Measurements from ENCODE around the gene TM4SF1.

TM4SF1 gene

GRCh38 chr3:149406244-149406752 is 28.8 kb upstream of the TM4SF1 start:
- no peaks in the 10 kb centered on the region for H3K27me3 ChIP-seq (ENCODE audit: control insufficient read depth, insufficient read depth, low read length)
- no peaks in the 10 kb centered on the region for H3K36me3 ChIP-seq (ENCODE audit: control insufficient read depth, insufficient read depth, low read length)
- H3K9me3 ChIP-seq (ENCODE audit: control insufficient read depth, low read length): no peaks in the 10 kb centered on the region
- H3K4me3 ChIP-seq (ENCODE audit: low read length): no peak overlapping the region
- H3K4me1 ChIP-seq (ENCODE audit: control insufficient read depth, insufficient read depth, low read length): peaks cover 46% of the 10 kb centered on the region
- no peak overlapping the region for H3K9ac ChIP-seq (ENCODE audit: low read length)

- Histone ChIP-seq H3K27me3 (ENCODE audit: control insufficient read depth, insufficient read depth, low read length) (no peaks in the 10 kb centered on the region), H3K4me1 (ENCODE audit: control insufficient read depth, insufficient read depth, low read length) (peaks cover 49% of the 10 kb centered on the region), H3K9me3 (ENCODE audit: control insufficient read depth, low read length) (no peaks in the 10 kb centered on the region), H3K4me3 (ENCODE audit: low read length) (no peak overlapping the region), H3K9ac (ENCODE audit: low read length) (no peak overlapping the region), H3K36me3 (ENCODE audit: control insufficient read depth, insufficient read depth, low read length) (no peaks in the 10 kb centered on the region)
Observed at GRCh38 chr3:149403443-149403842, 26.0 kb upstream of the TM4SF1 start.

DNA sequence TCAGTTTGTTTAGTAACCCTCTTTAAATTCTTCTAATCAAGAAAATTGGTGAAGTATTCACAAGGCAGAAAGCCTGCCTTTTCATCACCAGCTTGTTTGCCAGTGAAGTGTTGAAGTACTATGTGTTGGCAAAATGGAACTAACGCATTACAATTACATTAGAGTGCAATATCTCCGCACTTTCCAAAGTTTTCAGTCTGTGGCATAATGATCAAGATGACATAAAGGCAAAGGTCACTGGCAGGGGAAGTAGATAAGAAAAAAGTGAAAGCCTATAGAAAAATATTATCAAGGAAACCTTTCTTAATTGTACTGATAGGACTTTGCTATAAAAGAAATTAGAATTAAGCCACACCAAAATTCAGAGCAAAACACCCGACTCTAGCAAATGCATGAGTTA is 25.0 kb upstream of the TM4SF1 start:
- no peaks in the 10 kb centered on the region for H3K9me3 ChIP-seq (ENCODE audit: control insufficient read depth, low read length)
- no peaks in the 10 kb centered on the region for H3K36me3 ChIP-seq (ENCODE audit: control insufficient read depth, insufficient read depth, low read length)
- no peak overlapping the region for H3K4me3 ChIP-seq (ENCODE audit: low read length)
- peak overlapping the region; percentile 47 for H3K9ac ChIP-seq (ENCODE audit: low read length)
- peaks cover 46% of the 10 kb centered on the region for H3K4me1 ChIP-seq (ENCODE audit: control insufficient read depth, insufficient read depth, low read length)
- no peaks in the 10 kb centered on the region for H3K27me3 ChIP-seq (ENCODE audit: control insufficient read depth, insufficient read depth, low read length)

DNA sequence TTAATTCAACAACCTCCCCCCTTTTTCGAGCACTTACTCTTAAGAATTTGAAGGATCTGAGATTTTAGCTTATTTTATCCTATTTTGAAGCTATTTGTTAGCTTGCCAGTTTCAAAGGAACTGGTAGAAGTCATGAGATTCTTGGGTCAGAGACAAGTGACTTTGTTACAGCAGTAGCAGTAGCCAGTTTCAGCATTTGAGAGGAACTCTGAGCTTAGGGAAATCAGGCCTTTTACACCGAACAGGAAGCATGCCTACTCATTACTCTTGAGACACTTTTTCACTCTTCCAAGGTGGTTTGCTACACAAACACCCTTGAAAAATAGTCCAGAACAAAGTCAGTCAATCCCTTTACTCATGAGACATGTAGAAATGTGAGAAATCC is 24.5 kb upstream of the TM4SF1 start:
- Histone ChIP-seq H3K9me3 (ENCODE audit: control insufficient read depth, low read length) (no peaks in the 10 kb centered on the region), H3K4me3 (ENCODE audit: low read length) (no peak overlapping the region), H3K36me3 (ENCODE audit: control insufficient read depth, insufficient read depth, low read length) (no peaks in the 10 kb centered on the region), H3K4me1 (ENCODE audit: control insufficient read depth, insufficient read depth, low read length) (peaks cover 40% of the 10 kb centered on the region), H3K9ac (ENCODE audit: low read length) (peak overlapping the region; percentile 47), H3K27me3 (ENCODE audit: control insufficient read depth, insufficient read depth, low read length) (no peaks in the 10 kb centered on the region)

GRCh38 chr3:149401212-149401925 is 23.9 kb upstream of the TM4SF1 start:
- Histone ChIP-seq H3K9ac (ENCODE audit: low read length) (peak overlapping the region; percentile 47), H3K9me3 (ENCODE audit: control insufficient read depth, low read length) (no peaks in the 10 kb centered on the region), H3K36me3 (ENCODE audit: control insufficient read depth, insufficient read depth, low read length) (no peaks in the 10 kb centered on the region), H3K4me3 (ENCODE audit: low read length) (no peak overlapping the region), H3K4me1 (ENCODE audit: control insufficient read depth, insufficient read depth, low read length) (peaks cover 40% of the 10 kb centered on the region), H3K27me3 (ENCODE audit: control insufficient read depth, insufficient read depth, low read length) (no peaks in the 10 kb centered on the region)

- Histone ChIP-seq H3K9me3 (ENCODE audit: control insufficient read depth, low read length) (no peaks in the 10 kb centered on the region), H3K36me3 (ENCODE audit: control insufficient read depth, insufficient read depth, low read length) (no peaks in the 10 kb centered on the region), H3K4me1 (ENCODE audit: control insufficient read depth, insufficient read depth, low read length) (peaks cover 47% of the 10 kb centered on the region), H3K4me3 (ENCODE audit: low read length) (no peak overlapping the region), H3K9ac (ENCODE audit: low read length) (peak overlapping the region; percentile 40), H3K27me3 (ENCODE audit: control insufficient read depth, insufficient read depth, low read length) (no peaks in the 10 kb centered on the region)
Observed at GRCh38 chr3:149400645-149401044, 23.2 kb upstream of the TM4SF1 start.

- H3K4me3 ChIP-seq (ENCODE audit: low read length): no peak overlapping the region
- no peaks in the 10 kb centered on the region for H3K27me3 ChIP-seq (ENCODE audit: control insufficient read depth, insufficient read depth, low read length)
- no peaks in the 10 kb centered on the region for H3K9me3 ChIP-seq (ENCODE audit: control insufficient read depth, low read length)
- peaks cover 44% of the 10 kb centered on the region for H3K4me1 ChIP-seq (ENCODE audit: control insufficient read depth, insufficient read depth, low read length)
- H3K9ac ChIP-seq (ENCODE audit: low read length): no peak overlapping the region
- H3K36me3 ChIP-seq (ENCODE audit: control insufficient read depth, insufficient read depth, low read length): no peaks in the 10 kb centered on the region
Observed at GRCh38 chr3:149398296-149398695, 20.8 kb upstream of the TM4SF1 start.

GRCh38 chr3:149397528-149397927 is 20.1 kb upstream of the TM4SF1 start:
- Histone ChIP-seq H3K9me3 (ENCODE audit: control insufficient read depth, low read length) (no peaks in the 10 kb centered on the region), H3K4me3 (ENCODE audit: low read length) (no peak overlapping the region), H3K27me3 (ENCODE audit: control insufficient read depth, insufficient read depth, low read length) (no peaks in the 10 kb centered on the region), H3K4me1 (ENCODE audit: control insufficient read depth, insufficient read depth, low read length) (peaks cover 38% of the 10 kb centered on the region), H3K9ac (ENCODE audit: low read length) (no peak overlapping the region), H3K36me3 (ENCODE audit: control insufficient read depth, insufficient read depth, low read length) (no peaks in the 10 kb centered on the region)

GRCh38 chr3:149396476-149396875 is 19.0 kb upstream of the TM4SF1 start:
- Histone ChIP-seq H3K27me3 (ENCODE audit: control insufficient read depth, insufficient read depth, low read length) (no peaks in the 10 kb centered on the region), H3K4me3 (ENCODE audit: low read length) (no peak overlapping the region), H3K4me1 (ENCODE audit: control insufficient read depth, insufficient read depth, low read length) (peaks cover 29% of the 10 kb centered on the region), H3K36me3 (ENCODE audit: control insufficient read depth, insufficient read depth, low read length) (no peaks in the 10 kb centered on the region), H3K9ac (ENCODE audit: low read length) (no peak overlapping the region), H3K9me3 (ENCODE audit: control insufficient read depth, low read length) (no peaks in the 10 kb centered on the region)

DNA sequence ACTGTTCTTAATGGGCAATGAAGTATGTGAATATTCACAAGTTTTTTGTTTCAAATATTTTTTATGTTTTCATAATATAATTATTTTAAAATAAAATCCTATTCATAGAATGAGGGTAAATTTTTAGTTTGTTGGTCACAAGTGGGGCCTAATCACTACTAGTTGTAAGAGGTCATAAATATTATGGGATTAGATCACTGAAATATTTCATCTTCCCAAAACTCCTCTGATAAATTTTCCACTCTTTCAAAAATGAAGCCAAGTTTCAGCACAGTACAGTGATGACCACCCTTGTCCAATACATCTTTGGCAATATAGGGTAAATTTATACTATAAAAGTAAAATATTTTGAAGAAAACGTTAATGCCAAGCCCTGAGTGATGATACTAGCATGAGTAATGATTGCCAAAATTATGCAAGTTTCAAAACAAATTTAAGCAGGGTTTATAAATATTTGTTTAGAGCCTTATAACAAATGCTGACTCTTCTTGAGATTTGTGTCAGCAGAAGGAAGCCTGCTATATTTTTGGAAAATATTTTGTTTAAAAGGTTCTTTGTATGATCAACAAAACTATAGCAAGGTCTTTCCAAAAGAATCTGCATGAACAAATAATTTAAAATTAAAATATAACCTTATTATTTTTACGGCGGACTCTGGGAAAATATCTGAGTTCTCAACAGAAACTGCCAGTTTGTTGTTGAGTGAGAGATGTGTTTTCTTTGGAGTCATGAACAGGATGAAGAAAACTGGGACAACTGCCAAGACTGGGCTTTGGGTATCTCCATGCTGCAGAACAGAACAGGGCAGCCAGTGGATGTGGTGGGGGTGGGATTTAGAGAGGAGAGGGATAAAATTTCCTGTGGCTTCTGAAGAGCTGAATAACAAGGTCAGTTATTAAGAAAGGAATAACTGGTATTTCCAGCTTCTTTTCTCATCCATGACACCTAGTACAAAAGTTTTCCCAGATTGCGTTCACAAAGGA is 17.9 kb upstream of the TM4SF1 start:
- H3K9ac ChIP-seq (ENCODE audit: low read length): no peak overlapping the region
- H3K9me3 ChIP-seq (ENCODE audit: control insufficient read depth, low read length): no peaks in the 10 kb centered on the region
- peaks cover 20% of the 10 kb centered on the region for H3K4me1 ChIP-seq (ENCODE audit: control insufficient read depth, insufficient read depth, low read length)
- no peak overlapping the region for H3K4me3 ChIP-seq (ENCODE audit: low read length)
- no peaks in the 10 kb centered on the region for H3K36me3 ChIP-seq (ENCODE audit: control insufficient read depth, insufficient read depth, low read length)
- H3K27me3 ChIP-seq (ENCODE audit: control insufficient read depth, insufficient read depth, low read length): no peaks in the 10 kb centered on the region

- Histone ChIP-seq H3K9me3 (ENCODE audit: control insufficient read depth, low read length) (no peaks in the 10 kb centered on the region), H3K4me1 (ENCODE audit: control insufficient read depth, insufficient read depth, low read length) (peaks cover 27% of the 10 kb centered on the region), H3K4me3 (ENCODE audit: low read length) (no peak overlapping the region), H3K27me3 (ENCODE audit: control insufficient read depth, insufficient read depth, low read length) (no peaks in the 10 kb centered on the region), H3K9ac (ENCODE audit: low read length) (no peak overlapping the region), H3K36me3 (ENCODE audit: control insufficient read depth, insufficient read depth, low read length) (no peaks in the 10 kb centered on the region)
Observed at GRCh38 chr3:149393345-149394160, 16.1 kb upstream of the TM4SF1 start.
